GM18519 (cell line): ENCODE results near the gene DGKD.

Experiments
- ATAC-seq: cut with Tn5 transposase; IDR thresholded peaks from one replicate; pipeline ENCODE4 v1.9.1; 2021; ENCODE audit warnings: mild to moderate bottlenecking, moderate library complexity; ENCODE audit not compliant: unreplicated experiment, low FRiP score

Gene DGKD

DNA sequence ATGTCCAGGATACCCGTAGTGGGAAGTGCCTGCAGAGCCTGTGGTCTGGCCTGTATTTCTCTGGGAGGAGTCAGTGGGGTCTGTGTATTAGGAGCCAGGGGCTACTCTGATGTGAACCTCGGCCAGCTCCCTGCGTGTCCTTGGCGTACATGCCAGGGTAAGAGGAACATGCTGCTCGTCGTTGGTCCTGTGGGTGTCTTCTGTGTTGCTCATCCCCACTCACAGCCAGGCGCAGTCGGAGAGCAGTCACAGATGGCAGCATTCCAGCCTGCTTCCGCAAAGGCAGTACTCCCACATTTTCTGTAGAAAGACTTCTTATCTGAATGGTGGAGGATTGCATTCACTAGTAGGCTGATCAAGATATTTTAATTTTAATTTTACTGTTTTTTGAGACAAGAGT lies 84.9 kb downstream of the DGKD start:
- no peak for ATAC-seq

DNA sequence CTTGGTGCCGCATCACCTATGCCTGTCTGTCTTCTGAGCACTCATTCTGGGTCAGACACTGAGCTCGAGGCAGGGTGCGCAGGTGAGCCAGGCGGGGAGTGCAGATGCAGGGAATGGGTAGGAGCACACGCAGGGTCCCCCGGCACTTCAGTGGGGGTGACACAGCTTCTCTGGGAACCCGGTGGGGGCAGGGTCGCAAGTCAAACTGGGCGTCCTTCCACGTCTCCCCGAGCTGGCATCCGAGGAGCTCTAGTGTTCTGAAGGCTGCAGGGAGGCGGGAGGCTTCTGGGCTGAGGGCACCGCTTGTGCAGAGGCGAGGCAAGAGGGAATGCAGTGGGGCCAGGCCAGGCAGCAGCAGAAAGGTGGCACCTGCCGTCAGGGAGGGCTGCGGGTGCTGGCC lies 86.0 kb downstream of the DGKD start:
- ATAC-seq: no peak

DNA sequence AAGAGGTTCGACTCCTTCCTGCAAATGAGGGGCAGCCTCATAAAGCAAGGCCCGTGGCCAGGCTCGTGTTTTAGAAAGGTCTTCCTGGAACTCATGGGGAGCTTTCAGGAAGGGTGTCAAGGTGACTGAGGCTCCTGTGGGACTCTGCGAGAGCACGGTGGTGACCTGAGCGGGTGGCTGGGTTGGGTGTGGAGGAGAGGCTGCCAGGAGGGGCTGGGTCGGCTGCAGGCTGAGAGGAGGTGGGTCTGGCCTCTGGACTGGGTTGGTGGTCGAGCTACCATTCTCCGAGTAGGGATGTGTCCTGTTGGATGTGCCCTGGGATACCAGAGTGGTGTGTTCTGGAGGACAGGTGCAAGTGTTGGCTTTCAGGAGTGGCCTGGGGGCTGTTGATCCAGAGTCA lies 86.4 kb downstream of the DGKD start:
- no peak for ATAC-seq

DNA sequence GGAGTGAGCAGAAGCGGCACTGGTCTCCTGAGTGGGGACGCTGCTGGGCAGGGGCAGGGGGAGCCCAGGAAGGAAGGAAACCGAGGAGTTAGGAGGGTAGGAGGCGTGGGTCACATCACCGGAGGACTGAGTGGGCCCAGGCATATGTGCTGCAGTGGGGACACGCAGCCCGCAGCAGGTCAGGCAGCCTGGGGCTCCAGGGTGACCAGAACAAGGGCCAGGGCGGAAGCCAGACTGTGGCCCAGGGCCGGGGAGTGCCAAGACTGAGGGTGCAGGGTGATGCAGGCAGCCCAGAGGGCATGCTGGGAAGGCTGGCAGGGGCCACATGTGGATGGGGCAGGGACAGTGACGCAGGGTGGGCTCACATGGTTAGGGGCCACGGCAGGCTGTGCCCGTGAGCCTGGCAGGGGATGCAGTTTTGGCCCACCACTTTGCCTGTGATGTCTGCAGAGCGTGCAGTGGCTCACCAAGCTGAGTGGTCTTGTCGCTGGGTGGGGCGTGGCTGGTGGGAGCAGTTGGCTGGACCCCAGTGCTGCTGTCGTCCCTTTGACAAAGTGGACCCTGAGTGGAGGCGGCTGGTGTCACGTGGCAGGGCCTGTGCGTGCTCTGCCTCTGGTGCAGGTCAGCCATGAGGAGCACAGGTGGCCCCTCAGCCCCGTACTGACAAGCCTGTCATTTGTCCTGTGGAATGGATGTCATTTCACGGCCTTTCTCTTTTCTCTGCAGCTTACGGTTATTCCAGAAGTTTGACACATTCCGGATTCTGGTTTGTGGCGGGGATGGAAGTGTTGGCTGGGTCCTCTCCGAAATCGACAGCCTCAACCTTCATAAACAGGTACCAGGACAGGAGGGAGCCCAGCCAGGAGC lies 87.1 kb downstream of the DGKD start:
- ATAC-seq: no peak

DNA sequence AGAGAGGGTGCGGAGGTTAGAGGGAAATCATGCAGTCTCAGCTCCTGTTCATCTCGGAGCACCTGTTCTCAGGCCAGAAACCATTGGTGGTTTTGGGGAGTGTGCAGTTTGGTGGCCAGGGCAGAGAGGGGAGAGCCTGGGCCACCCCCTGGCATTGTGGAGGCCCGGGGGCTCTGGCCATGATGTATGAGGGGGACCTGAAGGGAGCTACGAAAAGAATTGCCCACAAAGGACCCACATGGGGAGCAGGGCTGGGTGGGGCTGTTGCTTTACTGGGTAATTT lies 87.7 kb downstream of the DGKD start:
- no peak for ATAC-seq

DNA sequence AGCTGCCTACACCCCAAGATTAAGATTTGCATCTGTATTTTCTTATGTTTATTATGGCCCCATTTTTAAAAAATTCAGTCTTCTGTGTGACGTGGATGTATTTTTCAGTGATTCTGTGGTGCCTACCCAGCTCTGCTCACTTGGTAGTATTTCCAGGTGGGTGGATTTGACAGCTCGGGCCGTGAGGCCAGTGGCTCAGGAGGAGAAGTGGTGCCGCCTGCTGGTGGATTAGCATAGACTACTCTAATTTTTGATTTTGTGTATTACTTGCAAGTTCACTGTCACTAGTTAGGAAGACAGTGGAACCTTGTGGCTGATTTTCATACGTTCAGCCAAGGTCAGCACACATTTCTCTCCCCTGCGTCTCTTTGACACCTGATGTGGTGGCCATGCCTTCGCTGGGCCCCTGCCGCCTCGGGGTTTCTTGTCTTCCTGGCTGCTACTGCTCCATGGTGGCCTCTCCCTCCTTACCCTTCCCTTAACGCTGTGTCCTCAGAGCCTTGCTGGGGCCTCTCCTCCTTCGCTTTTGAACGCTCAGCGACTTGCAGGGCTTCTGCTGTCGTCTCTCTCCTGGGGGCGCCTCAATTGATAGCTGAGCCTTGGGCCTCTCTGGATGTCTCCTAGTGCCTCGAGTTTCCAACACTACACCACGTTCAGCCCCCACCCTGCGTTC lies 89.4 kb downstream of the DGKD start:
- ATAC-seq: no peak

DNA sequence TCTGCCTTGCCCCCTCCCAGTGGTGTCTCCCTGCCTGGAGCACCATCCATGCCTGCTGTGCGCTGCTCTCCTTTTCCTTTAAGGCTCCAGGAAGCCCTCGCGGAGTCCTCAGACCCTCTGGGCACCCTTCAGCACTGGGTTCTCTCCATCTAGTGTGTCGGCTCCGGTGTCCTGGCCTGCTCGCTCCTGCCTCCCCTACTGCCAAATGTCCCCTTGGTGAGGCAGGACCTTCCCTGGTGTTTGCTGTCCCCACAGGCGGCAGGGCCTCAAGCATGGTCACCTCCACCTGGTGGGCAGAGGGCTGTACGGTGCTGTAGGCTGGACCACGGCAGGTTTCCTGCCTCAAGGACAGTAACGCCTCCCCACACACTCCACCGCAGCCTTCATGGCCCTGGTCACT lies 90.2 kb downstream of the DGKD start:
- no peak for ATAC-seq

DNA sequence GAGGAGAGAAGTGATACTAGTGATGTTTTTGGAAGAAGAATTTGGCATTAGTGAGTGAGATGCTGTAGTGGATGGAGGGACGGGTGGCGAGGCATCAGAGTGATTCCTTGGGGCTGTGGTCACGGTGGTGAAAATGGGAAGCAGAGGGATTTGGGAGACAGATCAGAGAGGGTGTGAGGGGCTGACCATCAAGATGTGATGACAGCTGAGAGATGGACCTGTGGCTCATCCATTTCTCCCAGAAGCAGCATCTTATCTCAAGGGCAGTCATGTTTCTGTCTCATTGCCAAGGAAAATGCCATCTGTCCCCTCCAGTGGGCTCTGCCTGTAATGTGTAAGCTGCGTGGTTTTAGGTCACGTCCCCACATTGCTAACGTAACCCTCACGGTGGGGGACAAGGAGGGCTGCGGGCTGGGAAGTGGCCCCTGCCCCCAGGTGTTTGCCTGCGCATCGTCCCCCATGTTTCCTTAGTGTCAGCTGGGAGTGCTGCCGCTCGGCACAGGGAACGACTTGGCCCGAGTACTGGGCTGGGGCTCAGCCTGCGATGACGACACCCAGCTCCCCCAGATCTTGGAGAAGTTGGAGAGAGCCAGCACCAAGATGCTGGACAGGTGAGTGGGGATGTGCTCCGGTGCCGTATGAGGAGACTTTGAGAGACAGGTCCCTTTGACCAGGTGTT lies 91.0 kb downstream of the DGKD start:
- no peak for ATAC-seq

DNA sequence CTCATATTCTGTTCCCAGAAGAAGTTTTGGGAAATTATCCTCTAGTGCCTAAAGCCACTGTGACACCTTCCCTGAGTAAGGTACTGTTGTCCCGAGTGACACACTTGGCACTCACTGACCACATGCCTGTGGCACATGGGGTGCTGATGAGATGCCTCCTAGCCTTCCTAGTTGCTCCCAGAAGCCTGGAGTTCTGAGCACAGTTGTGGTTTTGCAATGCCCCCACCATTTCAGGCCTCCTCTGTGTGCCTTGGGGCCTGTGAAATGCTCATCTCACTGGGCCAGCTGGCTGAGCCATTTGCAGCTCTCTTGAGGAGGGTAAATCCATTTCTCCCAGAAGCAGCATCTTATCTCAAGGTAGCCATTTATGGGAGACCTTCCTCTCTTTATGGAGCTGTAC lies 91.8 kb downstream of the DGKD start:
- no peak for ATAC-seq

DNA sequence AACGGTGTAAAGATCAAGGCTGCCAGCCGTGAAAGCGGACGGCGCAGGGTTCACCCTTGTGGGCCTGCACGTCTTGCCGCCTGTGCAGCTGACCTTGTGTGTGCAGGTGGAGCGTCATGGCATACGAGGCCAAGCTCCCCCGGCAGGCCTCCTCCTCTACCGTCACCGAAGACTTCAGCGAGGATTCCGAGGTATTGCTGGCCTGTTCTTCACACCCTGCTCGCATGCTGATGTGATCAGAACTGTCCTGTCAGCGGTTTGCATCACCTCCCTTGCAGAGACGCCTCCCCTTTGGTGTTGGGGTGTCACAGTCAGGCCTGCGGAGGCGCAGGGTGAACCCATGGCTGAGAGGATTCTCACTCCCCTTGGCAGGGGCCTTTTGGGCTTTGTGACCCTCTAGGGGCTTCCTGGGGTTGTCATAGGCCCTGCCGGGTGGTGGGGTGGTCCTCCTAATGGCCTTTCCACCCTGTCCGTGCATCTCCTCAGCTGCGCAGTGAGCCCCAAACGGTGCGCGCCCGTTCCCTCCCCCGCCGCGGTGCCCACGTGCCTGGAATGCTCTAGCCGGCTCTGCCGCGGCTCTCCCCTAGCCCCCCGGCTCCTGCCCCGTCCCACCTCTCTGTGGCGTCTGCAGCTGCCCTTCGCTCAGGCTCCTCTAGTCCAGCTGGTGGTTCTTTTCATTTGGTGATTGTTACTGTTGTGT lies 92.5 kb downstream of the DGKD start:
- ATAC-seq: no peak

DNA sequence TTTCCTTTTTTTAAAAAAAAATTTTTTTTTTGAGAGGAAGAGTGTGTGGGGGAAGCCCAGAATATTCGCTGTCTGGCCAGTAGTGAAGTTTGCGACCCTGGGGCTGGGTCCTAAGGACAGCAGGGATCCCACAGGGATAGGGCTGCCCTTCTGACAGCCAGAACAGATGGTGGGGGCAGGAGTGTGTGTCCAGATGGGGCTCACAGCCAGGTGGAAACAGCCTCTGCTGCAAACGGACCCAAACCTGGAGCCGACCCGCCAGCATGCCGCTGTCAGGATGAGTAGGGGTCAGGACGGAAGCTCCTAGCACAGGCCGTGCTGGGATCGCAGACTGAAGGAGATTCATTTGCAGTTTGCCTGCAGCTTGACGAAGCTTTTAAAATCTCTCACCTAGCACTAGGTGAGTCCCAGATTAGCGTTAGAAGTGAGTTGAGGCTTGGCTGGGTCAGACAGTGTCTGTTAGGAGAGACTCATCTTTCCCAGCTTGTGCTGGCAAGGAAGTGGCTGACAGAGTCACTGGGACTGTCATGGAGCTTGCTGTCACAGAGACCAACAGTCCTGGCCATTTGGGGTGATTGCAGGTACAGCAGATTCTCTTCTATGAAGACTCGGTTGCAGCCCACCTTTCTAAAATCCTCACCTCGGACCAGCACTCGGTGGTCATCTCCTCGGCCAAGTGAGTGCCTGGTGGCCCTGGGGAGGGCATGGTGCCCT lies 93.4 kb downstream of the DGKD start:
- no peak for ATAC-seq

DNA sequence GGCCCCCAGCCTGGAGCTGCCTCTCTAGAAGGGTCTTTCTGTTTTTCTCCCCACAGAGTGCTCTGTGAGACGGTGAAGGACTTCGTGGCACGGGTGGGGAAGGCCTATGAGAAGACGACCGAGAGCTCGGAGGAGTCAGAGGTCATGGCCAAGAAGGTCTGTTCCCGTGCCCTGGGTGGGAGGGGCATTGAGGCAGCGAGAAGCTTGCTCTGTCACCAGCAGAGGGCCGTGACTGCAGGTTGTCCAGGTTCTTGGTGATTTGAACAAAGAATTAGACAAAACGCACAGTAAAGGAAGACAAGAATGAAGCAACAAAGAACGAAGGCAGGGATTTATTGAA lies 93.9 kb downstream of the DGKD start:
- ATAC-seq: no peak

DNA sequence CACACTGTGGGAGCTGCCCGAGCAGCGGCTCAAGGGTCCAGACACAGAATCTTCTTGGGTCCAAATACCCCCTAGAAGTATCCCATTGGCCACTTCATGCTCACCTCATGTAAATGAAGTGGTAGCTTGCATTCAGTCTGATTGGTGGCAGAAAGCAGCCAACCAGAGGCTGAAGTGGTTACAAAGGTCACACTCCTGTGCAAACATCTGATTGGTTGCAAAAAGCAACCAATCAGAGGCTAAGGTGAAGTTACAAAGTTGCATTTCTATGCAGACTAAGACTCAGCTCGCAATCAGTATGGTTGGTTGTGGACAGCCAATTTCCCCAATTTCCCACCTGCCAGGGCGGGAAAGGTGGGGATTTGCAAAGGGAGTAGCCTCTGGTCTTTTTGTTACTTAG lies 94.3 kb downstream of the DGKD start:
- no peak for ATAC-seq

DNA sequence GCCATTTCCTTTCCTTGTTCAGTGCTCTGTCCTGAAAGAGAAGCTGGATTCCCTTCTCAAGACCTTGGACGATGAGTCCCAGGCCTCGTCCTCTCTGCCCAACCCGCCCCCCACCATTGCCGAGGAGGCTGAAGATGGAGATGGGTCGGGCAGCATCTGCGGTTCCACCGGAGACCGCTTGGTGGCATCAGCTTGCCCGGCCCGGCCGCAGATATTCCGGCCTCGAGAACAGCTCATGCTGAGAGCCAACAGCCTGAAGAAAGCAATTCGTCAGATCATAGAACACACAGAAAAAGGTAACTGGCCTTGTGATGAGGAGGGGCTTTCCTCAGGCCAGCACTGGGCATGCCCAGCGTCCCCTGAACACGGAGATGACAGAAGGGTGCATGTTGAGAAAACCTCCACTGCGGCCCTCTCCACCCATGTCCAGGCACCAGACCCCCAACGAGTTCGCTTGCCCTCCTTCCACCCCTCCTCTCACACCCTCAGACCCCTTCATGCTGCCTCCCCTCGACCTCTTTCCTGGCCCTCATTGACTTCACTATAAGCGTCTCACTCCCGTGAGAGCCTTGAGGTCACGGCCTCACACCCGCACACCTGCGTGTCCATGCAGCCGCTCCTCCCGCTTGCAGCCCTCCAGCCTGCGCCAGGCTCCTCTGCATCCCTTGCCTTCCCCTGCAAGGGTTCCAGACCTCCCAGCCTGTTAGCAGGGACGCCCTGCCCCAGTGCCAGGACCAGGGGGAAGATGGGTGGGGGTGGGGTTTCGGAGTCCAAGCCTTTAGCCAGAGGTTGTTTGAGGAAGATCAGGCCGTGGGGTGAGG lies 95.0 kb downstream of the DGKD start:
- ATAC-seq: no peak

DNA sequence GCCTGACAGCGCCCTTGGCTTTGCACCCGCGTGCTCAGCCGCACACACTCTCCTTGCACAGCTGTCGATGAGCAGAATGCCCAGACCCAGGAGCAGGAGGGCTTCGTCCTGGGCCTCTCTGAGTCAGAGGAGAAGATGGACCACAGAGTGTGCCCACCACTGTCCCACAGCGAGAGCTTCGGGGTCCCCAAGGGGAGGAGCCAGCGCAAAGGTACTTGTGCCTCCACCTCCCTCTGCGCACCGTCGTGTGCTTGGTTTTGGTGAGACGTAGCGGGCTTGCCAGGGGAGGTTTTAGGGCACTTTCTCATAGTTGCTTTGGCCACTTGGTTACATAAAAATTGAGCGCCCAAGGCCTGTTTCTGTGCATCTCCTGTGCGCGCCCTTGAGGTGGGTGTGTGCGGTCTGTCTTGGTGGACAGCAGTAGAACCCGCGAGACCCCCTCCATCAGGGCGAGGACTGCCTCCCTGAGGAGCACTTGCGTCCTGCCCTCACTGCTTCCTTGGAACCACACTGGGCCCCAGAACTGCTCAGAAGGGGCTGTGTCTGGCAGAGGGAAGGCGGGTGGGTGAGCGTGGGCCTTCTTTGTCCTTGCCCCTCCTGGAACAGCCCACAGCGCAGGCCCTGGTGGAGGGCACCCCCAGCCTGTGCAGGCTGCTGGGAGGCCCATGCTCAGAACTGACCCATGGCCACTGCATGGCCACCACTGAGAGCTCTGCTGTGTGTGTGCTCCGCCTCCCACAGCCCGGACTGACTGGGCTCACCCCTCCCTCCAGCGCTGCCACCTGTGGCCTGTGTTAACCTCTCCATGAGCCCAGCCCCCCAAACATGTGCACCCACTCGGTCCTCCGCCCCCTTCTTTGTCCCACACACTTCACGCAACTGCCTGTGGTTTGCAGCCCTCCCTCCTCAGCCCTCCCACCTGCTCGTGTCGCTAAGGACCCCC lies 95.9 kb downstream of the DGKD start:
- ATAC-seq: no peak

DNA sequence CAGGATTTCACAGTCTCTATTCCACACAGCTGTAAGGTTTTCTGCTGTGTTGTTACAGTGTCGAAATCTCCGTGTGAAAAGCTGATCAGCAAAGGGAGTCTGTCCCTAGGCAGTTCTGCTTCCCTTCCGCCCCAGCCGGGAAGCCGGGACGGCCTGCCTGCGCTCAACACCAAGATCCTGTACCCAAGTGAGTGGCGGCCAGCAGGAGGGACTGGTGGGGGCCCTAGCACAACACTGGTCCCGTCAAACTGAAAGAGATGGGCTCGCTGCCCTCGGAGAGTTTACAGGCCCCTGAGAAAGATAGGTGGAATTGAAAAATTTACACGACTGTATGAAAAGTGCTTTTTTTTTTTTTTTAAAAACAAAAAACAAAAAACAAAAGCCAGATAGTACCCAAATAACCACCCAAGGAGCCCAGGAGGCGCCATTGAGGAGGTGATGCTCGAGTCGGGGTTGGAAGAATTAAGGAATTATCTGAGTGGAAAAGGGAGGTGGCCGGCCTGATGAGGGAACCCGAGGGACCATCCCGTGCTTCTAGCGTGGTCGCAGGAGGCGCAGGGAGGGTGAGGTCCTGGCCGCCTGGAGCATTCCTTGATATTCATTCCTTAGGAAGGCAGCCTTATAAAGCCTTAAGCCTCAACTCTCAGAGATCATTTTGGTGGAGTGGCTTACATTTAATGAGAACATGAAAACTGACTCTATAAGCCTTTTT lies 96.7 kb downstream of the DGKD start:
- no peak for ATAC-seq

DNA sequence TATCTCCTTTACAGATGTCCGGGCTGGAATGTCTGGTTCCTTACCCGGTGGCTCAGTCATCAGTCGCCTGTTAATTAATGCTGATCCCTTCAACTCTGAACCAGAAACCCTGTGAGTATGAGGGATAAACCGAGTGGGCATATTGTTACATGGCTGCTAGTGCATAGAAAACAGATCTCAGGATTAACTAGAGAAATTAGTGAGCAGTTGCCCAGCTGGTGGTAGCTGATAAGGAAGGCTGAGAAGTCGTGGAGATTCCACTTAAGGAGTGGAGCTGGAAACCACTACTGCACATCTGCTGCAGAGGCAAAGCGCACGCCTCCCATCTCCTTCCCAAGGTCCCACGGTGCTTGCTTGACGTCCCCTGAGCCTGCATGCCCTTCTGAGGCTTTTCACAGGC lies 97.7 kb downstream of the DGKD start:
- ATAC-seq: no peak
